PFSK-1 (cell line): ENCODE results near the gene ABCE1.

Experiments
- FOXP2 ChIP-seq: optimal IDR thresholded peaks from 2 replicates; pipeline ENCODE3; 2011; ENCODE audit warnings: borderline replicate concordance, control low read depth, inconsistent platforms; ENCODE audit not compliant: insufficient read depth; ENCODE audit errors: extremely low read length, extremely low read depth
- POLR2AphosphoS5 ChIP-seq: IDR thresholded peaks from 2 replicates; pipeline ENCODE4 v1.6.1; 2012; ENCODE audit warnings: low read depth, mild to moderate bottlenecking, control low read depth, low read length, moderate library complexity
- REST ChIP-seq, 2 experiments: IDR thresholded peaks; 2 replicates each; pipeline versions ENCODE4 v1.6.1 to v1.8.0; 2011 to 2012; ENCODE audit warnings: low read depth in 2 of 2, low read length in 2 of 2, control low read depth in 1 of 2, inconsistent platforms in 1 of 2, mild to moderate bottlenecking in 1 of 2, moderate library complexity in 1 of 2; ENCODE audit not compliant: insufficient read depth in 1 of 2
- SIN3A ChIP-seq: IDR thresholded peaks from 2 replicates; pipeline ENCODE4 v1.6.1; 2012; ENCODE audit warnings: mild to moderate bottlenecking, low read length, moderate library complexity, borderline replicate concordance; ENCODE audit not compliant: insufficient read depth
- TAF1 ChIP-seq: IDR thresholded peaks from 2 replicates; pipeline ENCODE4 v1.6.1; 2012; ENCODE audit warnings: low read length, control low read depth, borderline replicate concordance; ENCODE audit not compliant: insufficient read depth

Gene ABCE1

GRCh38 chr4:145177511-145177905, 79.4 kb downstream of the ABCE1 start:
- no peak for TF ChIP-seq TAF1
- no peak for TF ChIP-seq SIN3A
- TF ChIP-seq POLR2AphosphoS5 = no peak
- TF ChIP-seq FOXP2 = no peak
- TF ChIP-seq REST (IDR thresholded peaks at IDR 0.05; ENCODE audit: insufficient read depth in 1 of 2, low read depth in 2 of 2, low read length in 2 of 2) = no peak

- no peak for TF ChIP-seq TAF1
- no peak for TF ChIP-seq SIN3A
Measured at GRCh38 chr4:145177906-145178538, 79.9 kb downstream of the ABCE1 start.

GRCh38 chr4:145178740-145179280, 80.7 kb downstream of the ABCE1 start:
- TF ChIP-seq POLR2AphosphoS5 = no peak
- TF ChIP-seq REST (IDR thresholded peaks at IDR 0.05; ENCODE audit: insufficient read depth in 1 of 2, low read depth in 2 of 2, low read length in 2 of 2) = no peak
- no peak for TF ChIP-seq FOXP2
- no peak for TF ChIP-seq SIN3A
- no peak for TF ChIP-seq TAF1
